ENCODE measurements around the gene EFCAB11. TPM values are rescaled to one million over a fixed set of nuclear protein-coding genes. Genes with fewer than 3 reads are reported as not detected.

EFCAB11 gene
- total and polyA plus RNA-seq, 8 donors, result 1.3 to 5.8 (median 2.6) TPM

DNA sequence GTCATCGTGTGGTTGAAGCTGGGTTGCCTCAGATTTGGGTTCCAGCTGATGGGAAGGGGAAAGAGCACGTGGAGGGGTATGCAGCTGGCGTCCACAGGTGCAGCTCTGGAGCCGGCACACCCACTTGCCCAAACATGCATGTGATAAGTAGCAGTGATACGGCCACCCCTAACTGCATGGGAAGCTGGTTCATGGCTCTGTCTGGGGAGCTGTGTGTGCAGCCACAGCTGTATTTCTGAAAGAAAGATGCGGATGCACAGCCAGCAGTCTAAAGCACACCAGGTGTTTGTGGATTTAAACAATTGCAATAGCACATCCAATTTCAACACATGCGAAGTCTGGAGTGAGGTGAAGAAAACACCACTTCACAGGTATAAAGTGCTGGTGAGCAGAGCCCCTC lies 181.4 kb downstream of the EFCAB11 start:
- no peaks in the 10 kb centered on the region for H3K36me3 ChIP-seq
- H3K9me3 ChIP-seq, result no peaks in the 10 kb centered on the region
- FAIRE-seq (no peak), DNase-seq (no peak), ATAC-seq (peak in 1 of 4 donors; percentile 12)
- no peak overlapping the region for H3K27ac ChIP-seq
- intact Hi-C loops (cut with DNase I), result no loop called here
- 53 to 62% methylated on average over 7 of the region's 7 CpGs for WGBS, 2 donors
- H3K4me1 ChIP-seq, result no peaks in the 10 kb centered on the region
- H3K4me3 ChIP-seq, result no peak overlapping the region
- no peaks in the 10 kb centered on the region for H3K27me3 ChIP-seq
- TF ChIP-seq, protein P1, sequence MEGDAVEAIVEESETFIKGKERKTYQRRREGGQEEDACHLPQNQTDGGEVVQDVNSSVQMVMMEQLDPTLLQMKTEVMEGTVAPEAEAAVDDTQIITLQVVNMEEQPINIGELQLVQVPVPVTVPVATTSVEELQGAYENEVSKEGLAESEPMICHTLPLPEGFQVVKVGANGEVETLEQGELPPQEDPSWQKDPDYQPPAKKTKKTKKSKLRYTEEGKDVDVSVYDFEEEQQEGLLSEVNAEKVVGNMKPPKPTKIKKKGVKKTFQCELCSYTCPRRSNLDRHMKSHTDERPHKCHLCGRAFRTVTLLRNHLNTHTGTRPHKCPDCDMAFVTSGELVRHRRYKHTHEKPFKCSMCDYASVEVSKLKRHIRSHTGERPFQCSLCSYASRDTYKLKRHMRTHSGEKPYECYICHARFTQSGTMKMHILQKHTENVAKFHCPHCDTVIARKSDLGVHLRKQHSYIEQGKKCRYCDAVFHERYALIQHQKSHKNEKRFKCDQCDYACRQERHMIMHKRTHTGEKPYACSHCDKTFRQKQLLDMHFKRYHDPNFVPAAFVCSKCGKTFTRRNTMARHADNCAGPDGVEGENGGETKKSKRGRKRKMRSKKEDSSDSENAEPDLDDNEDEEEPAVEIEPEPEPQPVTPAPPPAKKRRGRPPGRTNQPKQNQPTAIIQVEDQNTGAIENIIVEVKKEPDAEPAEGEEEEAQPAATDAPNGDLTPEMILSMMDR (IDR thresholded peaks at IDR 0.05), result no peak

GRCh38 chr14:89771251-89771650 lies 183.3 kb downstream of the EFCAB11 start:
- no peak for ATAC-seq
- WGBS, 2 donors, result 46 to 55% methylated on average over 3 of the region's 3 CpGs
- DNase-seq, result no peak

DNA sequence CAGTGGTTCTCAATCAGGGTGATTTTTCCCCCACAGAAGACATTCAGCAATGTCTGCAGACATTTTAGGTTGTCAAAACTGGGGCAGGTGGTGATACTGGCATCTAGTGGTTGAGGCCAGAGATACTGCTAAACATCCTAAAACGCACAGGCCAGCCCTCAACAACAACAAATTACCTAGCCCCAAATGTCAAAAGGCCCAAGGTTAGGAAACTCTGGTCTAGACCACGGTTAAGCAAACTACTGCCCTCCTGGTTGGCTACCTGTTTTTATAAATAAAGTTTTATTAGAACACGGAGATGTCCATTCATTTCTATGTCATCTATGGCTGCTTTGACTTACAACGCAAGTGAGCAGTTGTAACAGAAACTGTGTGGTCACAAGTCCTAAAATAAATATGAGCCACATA lies 186.7 kb downstream of the EFCAB11 start:
- H3K9me3 ChIP-seq, result no peaks in the 10 kb centered on the region
- H3K27me3 ChIP-seq, result no peaks in the 10 kb centered on the region
- FAIRE-seq (no peak), DNase-seq (peak in 3 of 6 donors; percentile 10 to 26 (median 21)), ATAC-seq (peak in 3 of 4 donors; percentile 85 to 91 (median 87))
- intact Hi-C loops (cut with DNase I), result no loop called here
- H3K4me3 ChIP-seq, result no peak overlapping the region
- TF ChIP-seq, protein P1 (IDR thresholded peaks at IDR 0.05), result peak in 3 of 4 donors; percentile 30 to 37 (median 31)
- WGBS, 2 donors, result 27 to 28% methylated on average over 4 of the region's 4 CpGs
- no peak overlapping the region for H3K27ac ChIP-seq
- no peaks in the 10 kb centered on the region for H3K36me3 ChIP-seq
- no peaks in the 10 kb centered on the region for H3K4me1 ChIP-seq

More at GRCh38 chr14:89771251-89771650, 183.3 kb downstream of the EFCAB11 start:
- no peaks in the 10 kb centered on the region for H3K9me3 ChIP-seq
- H3K36me3 ChIP-seq, result no peaks in the 10 kb centered on the region
- no peak overlapping the region for H3K27ac ChIP-seq
- TF ChIP-seq, protein P1 (IDR thresholded peaks at IDR 0.05), result no peak
- no peaks in the 10 kb centered on the region for H3K27me3 ChIP-seq
- H3K4me1 ChIP-seq, result no peaks in the 10 kb centered on the region
- H3K4me3 ChIP-seq, result no peak overlapping the region
- intact Hi-C loops (cut with DNase I), result no loop called here
- FAIRE-seq, result no peak

DNA sequence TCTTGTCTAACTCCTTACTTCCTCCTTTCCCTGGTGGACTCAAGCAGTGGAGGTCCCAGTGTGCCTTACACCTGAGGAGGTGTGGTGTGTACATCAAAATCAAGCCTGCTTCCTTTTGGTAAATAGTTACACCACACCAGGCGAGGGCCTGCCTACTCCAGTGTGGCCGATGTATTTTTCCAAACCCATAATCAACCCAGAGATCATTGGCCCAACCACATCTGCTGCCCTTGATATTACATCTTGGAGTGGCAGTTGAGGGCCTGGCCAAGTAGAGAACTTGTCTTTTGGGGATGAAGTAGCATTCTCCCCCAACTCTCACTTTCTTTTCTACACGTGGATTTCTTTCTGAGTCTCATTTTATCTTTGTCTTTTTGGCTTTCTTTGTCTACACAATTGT lies 187.4 kb downstream of the EFCAB11 start:
- DNase-seq, result no peak
- no peak overlapping the region for H3K27ac ChIP-seq
- H3K4me3 ChIP-seq, result no peak overlapping the region
- ATAC-seq, result peak in 1 of 4 donors; percentile 19
- no peaks in the 10 kb centered on the region for H3K36me3 ChIP-seq
- H3K27me3 ChIP-seq, result no peaks in the 10 kb centered on the region
- no peaks in the 10 kb centered on the region for H3K9me3 ChIP-seq
- intact Hi-C loops (cut with DNase I), result no loop called here
- TF ChIP-seq, protein P1 (IDR thresholded peaks at IDR 0.05), result no peak
- WGBS, 2 donors, result 62 to 75% methylated on average over 3 of the region's 3 CpGs
- FAIRE-seq, result no peak
- no peaks in the 10 kb centered on the region for H3K4me1 ChIP-seq

DNA sequence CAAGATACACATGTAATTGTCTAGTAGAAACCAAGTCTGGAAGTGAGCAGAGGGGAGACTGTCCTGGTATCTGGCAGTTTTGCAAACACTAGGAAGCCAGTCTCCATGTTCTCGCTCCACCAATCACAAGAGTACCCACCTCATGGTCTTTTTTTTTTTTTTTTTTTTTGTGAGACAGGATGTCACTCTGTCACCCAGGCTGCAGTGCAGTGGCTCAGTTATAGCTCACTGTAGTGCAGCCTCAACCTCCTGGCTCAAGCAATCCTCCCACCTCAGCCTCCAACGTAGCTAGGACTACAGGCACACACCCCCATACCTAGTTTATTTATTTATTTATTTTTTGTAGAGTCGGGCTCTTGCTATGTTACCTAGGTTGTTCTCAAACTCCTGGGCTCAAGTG lies 189.2 kb downstream of the EFCAB11 start:
- Histone ChIP-seq H3K27me3 (no peaks in the 10 kb centered on the region), H3K4me1 (no peaks in the 10 kb centered on the region), H3K9me3 (no peaks in the 10 kb centered on the region), H3K4me3 (no peak overlapping the region), H3K27ac (no peak overlapping the region), H3K36me3 (no peaks in the 10 kb centered on the region)
- TF ChIP-seq, protein P1 (IDR thresholded peaks at IDR 0.05), result no peak
- intact Hi-C loops (cut with DNase I), result no loop called here
- 93 to 96% methylated on average over 3 of the region's 3 CpGs for WGBS, 2 donors
- no peak for ATAC-seq
- DNase-seq, result no peak
- no peak for FAIRE-seq

All from pancreas (tissue), 10 donors.